ENCODE data around the gene PPP2R3A. TPM values are rescaled to one million over a fixed set of nuclear protein-coding genes. Genes with fewer than 3 reads are reported as not detected.

PPP2R3A gene
- total RNA-seq, 2 donors from 2014 or later: 9.0 to 25.9 TPM

DNA sequence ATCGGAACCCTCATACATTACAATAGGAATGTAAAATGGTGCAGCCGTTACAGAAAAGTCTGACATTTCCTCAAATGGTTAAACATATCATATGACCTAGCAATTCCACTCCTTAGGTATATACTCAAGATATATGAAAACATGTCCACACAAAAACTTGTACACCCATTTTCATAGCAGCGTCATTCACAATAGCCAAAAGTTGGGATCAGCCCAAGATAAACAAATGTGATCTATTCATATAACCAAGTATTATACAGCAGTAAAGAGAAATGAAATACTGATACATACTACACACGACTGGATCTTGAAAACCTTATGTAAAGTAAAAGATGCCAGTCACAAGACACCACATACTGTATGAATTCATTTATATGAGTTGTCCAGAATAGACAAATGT lies 128.2 kb downstream of the PPP2R3A start:
- no peak for DNase-seq (ENCODE audit: low spot score)
- TF ChIP-seq POLR2AphosphoS5 (IDR thresholded peaks at IDR 0.05) (no peak), POLR2A (IDR thresholded peaks at IDR 0.05) (no peak)
- TF ChIP-seq, protein P1, sequence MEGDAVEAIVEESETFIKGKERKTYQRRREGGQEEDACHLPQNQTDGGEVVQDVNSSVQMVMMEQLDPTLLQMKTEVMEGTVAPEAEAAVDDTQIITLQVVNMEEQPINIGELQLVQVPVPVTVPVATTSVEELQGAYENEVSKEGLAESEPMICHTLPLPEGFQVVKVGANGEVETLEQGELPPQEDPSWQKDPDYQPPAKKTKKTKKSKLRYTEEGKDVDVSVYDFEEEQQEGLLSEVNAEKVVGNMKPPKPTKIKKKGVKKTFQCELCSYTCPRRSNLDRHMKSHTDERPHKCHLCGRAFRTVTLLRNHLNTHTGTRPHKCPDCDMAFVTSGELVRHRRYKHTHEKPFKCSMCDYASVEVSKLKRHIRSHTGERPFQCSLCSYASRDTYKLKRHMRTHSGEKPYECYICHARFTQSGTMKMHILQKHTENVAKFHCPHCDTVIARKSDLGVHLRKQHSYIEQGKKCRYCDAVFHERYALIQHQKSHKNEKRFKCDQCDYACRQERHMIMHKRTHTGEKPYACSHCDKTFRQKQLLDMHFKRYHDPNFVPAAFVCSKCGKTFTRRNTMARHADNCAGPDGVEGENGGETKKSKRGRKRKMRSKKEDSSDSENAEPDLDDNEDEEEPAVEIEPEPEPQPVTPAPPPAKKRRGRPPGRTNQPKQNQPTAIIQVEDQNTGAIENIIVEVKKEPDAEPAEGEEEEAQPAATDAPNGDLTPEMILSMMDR (IDR thresholded peaks at IDR 0.05): no peak
- H3K27me3 ChIP-seq (replicated peaks; ENCODE audit: insufficient read depth): no peaks in the 10 kb centered on the region
- no peak overlapping the region for H3K4me3 ChIP-seq
- H3K4me1 ChIP-seq (replicated peaks): no peaks in the 10 kb centered on the region
- no peaks in the 10 kb centered on the region for H3K9me3 ChIP-seq
- intact Hi-C loops (cut with DNase I): no loop called here
- no peaks in the 10 kb centered on the region for H3K36me3 ChIP-seq
- H3K27ac ChIP-seq: no peak overlapping the region
- 77% methylated on average over 4 of the region's 4 CpGs for WGBS

DNA sequence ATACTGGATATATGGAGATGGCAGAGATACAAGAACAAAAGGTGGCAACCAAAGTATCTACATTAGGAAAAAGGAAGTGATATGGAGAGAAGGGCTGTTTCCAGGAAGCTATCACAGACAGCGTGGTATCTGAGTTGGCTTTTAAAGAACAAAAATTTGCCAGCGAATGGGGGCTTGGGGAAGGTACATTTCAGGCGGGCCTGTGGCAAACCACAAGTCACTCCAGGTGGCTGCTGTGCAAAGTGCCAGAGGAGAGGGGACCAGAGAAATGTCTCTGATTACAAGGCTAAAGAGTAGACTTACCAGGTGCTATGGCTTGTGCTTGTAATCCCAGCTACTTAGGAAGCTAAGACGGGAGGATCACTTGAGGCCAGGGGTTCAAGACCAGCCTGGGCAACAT lies 139.5 kb downstream of the PPP2R3A start:
- no peak overlapping the region for H3K27ac ChIP-seq
- H3K36me3 ChIP-seq: no peaks in the 10 kb centered on the region
- no peak overlapping the region for H3K4me3 ChIP-seq
- TF ChIP-seq, protein P1 (IDR thresholded peaks at IDR 0.05): no peak
- TF ChIP-seq POLR2A (IDR thresholded peaks at IDR 0.05) (no peak), POLR2AphosphoS5 (IDR thresholded peaks at IDR 0.05) (no peak)
- no peak for DNase-seq (ENCODE audit: low spot score)
- intact Hi-C loops (cut with DNase I): no loop called here
- H3K27me3 ChIP-seq (replicated peaks; ENCODE audit: insufficient read depth): no peaks in the 10 kb centered on the region
- 94% methylated on average over 4 of the region's 4 CpGs for WGBS
- no peaks in the 10 kb centered on the region for H3K4me1 ChIP-seq (replicated peaks)
- H3K9me3 ChIP-seq: no peaks in the 10 kb centered on the region

DNA sequence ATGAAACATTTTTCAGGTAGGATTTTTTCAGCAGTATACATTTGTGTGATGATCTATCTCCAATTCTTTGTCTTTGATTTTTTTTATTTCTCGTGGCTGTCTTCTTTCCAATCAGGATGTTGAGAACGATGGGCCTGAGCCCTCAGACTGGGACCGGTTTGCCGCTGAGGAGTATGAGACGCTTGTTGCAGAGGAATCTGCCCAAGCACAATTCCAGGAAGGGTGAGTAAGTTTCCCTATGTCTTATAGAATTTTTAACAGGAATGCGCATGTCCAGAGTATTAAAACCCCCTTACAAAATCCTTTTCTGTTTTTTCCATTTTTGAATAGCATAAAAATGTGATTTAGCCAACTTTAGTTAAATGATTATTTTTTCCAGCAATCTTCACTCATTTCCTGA lies 140.6 kb downstream of the PPP2R3A start:
- TF ChIP-seq, protein P1 (IDR thresholded peaks at IDR 0.05): no peak
- TF ChIP-seq POLR2AphosphoS5 (IDR thresholded peaks at IDR 0.05): no peak
- no peak for TF ChIP-seq POLR2A (IDR thresholded peaks at IDR 0.05)
- no peak overlapping the region for H3K4me3 ChIP-seq
- no peaks in the 10 kb centered on the region for H3K27me3 ChIP-seq (replicated peaks; ENCODE audit: insufficient read depth)
- no peaks in the 10 kb centered on the region for H3K4me1 ChIP-seq (replicated peaks)
- no peaks in the 10 kb centered on the region for H3K9me3 ChIP-seq
- DNase-seq (ENCODE audit: low spot score): no peak
- H3K27ac ChIP-seq: no peak overlapping the region
- H3K36me3 ChIP-seq: no peaks in the 10 kb centered on the region
- 92% methylated on average over 6 of the region's 6 CpGs for WGBS
- intact Hi-C loops (cut with DNase I): no loop called here

DNA sequence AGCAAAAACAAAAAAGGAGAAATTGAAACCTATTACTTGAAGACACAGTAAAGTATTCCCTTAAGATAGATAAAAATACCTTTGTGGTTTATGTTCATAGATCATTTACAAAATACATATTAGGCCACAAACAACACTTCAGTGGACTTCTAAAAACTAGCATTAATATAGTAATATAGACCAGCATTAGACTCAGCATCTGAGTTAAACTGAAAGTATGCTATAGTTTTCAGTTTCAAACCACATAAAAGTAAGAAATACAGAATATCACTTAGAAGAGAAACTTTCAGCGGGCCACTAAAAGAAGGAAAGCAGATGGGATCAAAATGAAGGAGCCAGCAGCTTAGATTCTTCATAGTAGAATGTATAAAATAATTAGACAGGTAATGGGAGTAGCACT lies 144.0 kb downstream of the PPP2R3A start:
- Histone ChIP-seq H3K27me3 (replicated peaks; ENCODE audit: insufficient read depth) (no peaks in the 10 kb centered on the region), H3K27ac (no peak overlapping the region), H3K9me3 (no peaks in the 10 kb centered on the region), H3K4me3 (no peak overlapping the region), H3K36me3 (no peaks in the 10 kb centered on the region), H3K4me1 (replicated peaks) (no peaks in the 10 kb centered on the region)
- TF ChIP-seq POLR2AphosphoS5 (IDR thresholded peaks at IDR 0.05) (no peak), POLR2A (IDR thresholded peaks at IDR 0.05) (no peak)
- TF ChIP-seq, protein P1 (IDR thresholded peaks at IDR 0.05): no peak
- intact Hi-C loops (cut with DNase I): no loop called here
- 91% methylated on average over 1 of the region's 1 CpG for WGBS
- DNase-seq (ENCODE audit: low spot score): no peak

DNA sequence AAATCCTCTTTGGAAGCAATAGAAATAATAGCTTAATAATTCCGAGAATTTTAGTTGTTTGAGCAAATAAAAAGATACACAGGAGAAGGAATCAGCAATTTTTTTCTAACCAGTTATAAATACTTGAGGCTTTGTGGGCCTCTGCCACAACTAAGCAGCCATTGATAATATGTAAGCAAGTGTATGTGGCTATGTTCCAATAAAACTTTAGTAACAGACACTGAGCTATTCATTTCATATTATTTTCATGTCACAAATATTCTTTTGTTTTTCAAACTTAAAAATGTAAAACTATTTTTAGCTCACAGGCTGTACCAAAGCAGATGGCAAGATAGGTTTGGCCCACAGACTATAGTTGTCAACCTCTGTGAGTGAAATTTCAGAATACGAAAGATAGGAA lies 145.0 kb downstream of the PPP2R3A start:
- no peak overlapping the region for H3K27ac ChIP-seq
- 93% methylated on average over 2 of the region's 2 CpGs for WGBS
- intact Hi-C loops (cut with DNase I): no loop called here
- H3K36me3 ChIP-seq: no peaks in the 10 kb centered on the region
- no peaks in the 10 kb centered on the region for H3K4me1 ChIP-seq (replicated peaks)
- no peaks in the 10 kb centered on the region for H3K9me3 ChIP-seq
- DNase-seq (ENCODE audit: low spot score): no peak
- no peak for TF ChIP-seq POLR2AphosphoS5 (IDR thresholded peaks at IDR 0.05)
- TF ChIP-seq, protein P1 (IDR thresholded peaks at IDR 0.05): no peak
- no peak for TF ChIP-seq POLR2A (IDR thresholded peaks at IDR 0.05)
- H3K27me3 ChIP-seq (replicated peaks; ENCODE audit: insufficient read depth): no peaks in the 10 kb centered on the region
- no peak overlapping the region for H3K4me3 ChIP-seq

All from prostate gland (tissue), 2 donors.